ENCODE results near the gene TIAM1.

DNA sequence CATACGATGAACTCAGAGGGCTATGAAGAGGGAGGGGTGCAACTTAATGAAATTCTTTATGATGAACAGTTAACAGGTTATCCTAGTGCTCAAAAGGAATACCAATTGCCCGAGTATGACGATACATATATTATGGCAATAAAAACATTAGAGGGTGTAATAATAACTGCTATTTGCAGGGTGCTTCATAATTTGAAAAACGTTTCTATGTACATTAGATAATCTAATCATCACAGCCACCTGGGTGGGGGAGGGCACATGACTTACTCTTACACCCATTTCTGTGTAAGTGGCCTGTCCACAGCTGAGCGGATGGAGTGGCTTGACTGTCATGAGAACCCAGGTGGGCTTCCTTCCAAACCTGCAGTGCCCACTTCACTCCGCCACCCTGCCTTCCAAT lies 46.3 kb downstream of the TIAM1 start:
- TF ChIP-seq POLR2A (IDR thresholded peaks at IDR 0.05): no peak
- no peak for TF ChIP-seq CTCF (IDR thresholded peaks at IDR 0.05)
